Epithelial cell of prostate (primary cell): Measurements from ENCODE around the gene LYPD4.

ENCODE experiments used
- DNase-seq: peaks from one replicate; pipeline ENCODE4 v3.0.0-alpha.2; 2011; ENCODE audit warnings: low read depth, low spot score
- H3K27ac ChIP-seq: fragments of 450-650 bp; 2 replicates; pipeline ENCODE4 v1.5.1; 2017; ENCODE audit warnings: mild to moderate bottlenecking

Gene LYPD4

GRCh38 chr19:41853768-41854167, 9.3 kb upstream of the LYPD4 start:
- H3K27ac ChIP-seq = no peak overlapping the region
- DNase-seq = no peak

GRCh38 chr19:41853344-41853743, 8.9 kb upstream of the LYPD4 start:
- no peak for DNase-seq
- no peak overlapping the region for H3K27ac ChIP-seq

DNA sequence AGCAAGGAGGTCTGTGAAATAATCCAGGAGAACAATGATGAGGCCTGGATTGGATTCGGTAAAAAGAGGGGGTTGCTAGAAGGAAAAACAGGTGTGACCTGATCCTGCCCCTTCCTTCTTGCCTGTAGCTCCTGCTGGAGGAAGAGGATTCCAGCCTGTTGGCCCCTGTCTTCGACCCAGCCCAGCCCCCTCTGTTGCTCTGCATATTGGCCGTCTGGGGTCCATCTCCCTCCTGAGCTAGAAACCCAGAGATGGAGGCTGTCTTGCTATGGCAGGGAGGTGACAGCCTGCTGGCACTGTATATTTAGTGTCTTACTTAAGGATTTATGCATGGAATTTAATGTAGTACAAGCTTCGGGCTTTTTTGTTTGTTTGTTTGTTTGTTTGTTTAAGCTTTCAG, 7.0 kb upstream of the LYPD4 start:
- DNase-seq = no peak
- no peak overlapping the region for H3K27ac ChIP-seq

DNA sequence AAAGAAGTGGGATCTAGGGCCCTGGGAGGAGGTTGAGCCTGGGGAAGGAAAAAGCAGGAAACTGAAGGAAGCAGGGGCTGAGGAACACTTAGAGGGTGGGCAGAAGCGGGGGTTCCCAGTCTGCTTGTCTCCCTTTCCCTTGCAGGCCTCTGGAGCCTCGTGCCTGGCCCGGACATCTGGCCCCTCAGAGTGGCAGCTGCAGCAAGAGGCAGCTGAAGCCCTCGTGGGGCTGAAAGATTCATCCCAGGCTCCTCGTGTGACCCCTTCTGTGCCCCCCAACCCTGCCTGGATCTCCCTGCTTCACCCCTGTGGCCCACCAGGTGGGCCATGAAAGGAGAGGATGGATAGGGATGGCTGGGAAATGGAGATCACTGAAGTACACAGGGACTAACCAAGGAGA, 5.9 kb upstream of the LYPD4 start:
- no peak overlapping the region for H3K27ac ChIP-seq
- DNase-seq = no peak

- no peak for DNase-seq
- no peak overlapping the region for H3K27ac ChIP-seq
Measured at GRCh38 chr19:41849067-41849466, 4.6 kb upstream of the LYPD4 start.

DNA sequence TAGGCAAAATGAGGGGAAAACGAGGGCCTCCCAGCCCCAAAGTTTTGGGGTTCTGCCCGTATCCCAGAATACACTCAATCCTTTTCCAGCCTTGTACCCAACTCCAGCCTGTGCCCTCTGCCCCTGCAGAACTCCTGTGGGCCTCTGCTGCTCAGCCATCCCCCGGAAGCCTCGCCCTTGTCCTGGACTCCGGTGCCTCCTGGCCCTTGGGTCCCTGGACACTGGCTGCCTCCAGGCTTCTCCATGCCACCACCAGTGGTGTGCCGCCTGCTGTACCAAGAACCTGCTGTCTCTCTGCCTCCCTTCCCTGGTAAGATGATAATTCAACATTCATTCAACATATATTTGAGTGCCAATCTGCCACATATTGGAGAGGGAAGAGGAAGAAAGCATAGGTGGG, 4.2 kb upstream of the LYPD4 start:
- no peak overlapping the region for H3K27ac ChIP-seq
- no peak for DNase-seq

GRCh38 chr19:41847351-41848105, 3.0 kb upstream of the LYPD4 start:
- DNase-seq = no peak
- no peak overlapping the region for H3K27ac ChIP-seq

GRCh38 chr19:41845051-41845590, 638 bp upstream of the LYPD4 start:
- DNase-seq = no peak
- no peak overlapping the region for H3K27ac ChIP-seq

GRCh38 chr19:41845001-41845050, 343 bp upstream of the LYPD4 start, which contains the start of gene DMRTC2:
Gene DMRTC2 (plus strand): TSS chr19:41845042. CDS start chr19:41847429, 2,387 bp downstream.
- no peak within 1 kb of the TSS for H3K27ac ChIP-seq
- DNase-seq = no peak

DNA sequence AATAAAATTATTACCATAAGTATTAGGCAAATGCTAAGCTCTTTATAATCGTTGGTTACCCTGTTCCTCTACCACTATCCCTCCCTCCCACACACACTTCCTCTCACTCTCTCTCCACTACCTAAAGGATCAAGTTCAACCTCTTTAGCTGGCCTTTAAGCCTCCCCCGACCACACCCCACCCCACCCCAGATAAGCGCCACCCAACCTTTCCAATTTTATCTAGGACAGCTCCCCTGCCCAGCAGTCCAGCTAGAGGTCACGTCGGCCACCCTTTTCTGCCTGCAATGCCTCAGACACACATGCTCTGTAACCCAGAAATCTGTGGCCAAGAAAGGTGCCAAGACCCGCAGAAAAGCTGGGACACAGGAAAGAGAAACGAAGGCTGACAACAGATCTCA, 1.1 kb downstream of the LYPD4 start:
- no peak for DNase-seq
- no peak overlapping the region for H3K27ac ChIP-seq

DNA sequence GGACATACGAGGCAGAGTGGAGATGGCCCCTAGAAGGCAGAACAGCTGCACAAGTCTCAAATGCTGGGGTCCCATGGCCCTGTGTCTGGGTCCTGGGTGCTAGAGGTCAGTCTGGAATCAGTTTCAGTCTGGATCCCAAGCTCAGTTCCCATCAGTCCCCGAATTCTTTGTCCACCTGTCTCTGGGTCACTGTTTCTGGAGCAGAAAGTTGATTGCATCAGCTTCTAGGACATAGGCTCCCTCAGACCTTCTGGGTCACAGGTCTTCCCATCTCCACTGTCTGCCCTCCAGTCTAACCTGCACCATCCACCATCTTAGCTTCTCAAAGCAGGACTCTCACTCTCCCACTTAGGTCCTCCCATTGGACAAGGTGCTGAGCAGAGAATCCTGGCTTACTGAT, 5.3 kb downstream of the LYPD4 start:
- DNase-seq = no peak
- H3K27ac ChIP-seq = no peak overlapping the region

DNA sequence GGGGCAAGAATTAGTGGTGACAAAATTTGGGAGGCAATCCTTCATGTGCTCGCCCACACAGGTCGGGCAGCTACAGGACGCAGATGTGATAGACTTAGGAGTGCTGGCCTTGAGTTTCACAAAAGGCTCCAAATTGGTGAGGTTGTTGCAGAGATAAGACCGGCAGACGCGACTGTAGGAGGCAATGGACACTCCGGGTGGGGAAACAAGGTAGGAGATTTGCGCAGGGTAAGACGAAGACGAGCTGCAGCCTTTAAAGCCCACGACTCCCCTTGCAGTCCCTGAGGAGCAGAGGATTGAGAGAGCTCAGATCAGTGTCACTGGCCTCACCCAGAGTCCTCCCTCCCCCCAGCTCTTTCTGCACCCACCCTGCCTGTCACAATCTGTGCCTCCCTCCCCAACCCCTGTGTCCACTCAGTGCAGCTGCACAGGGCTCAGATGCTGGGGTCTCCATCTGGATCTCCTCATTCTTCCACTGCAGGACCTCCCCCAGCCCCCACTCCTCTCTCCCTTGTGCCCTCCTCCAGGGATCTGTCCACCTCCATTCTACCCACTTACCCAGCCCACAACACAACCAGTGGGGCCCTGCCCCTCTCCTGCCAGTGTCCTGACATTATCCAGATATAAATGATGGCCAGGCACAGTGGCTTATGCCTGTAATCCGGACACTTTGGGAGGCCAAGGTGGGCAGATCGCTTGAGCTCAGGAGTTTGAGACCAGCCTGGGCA, 6.3 kb downstream of the LYPD4 start:
- no peak for DNase-seq
- no peak overlapping the region for H3K27ac ChIP-seq

- H3K27ac ChIP-seq = no peak overlapping the region
- no peak for DNase-seq
Measured at GRCh38 chr19:41821003-41821735, 23.3 kb downstream of the LYPD4 start.

DNA sequence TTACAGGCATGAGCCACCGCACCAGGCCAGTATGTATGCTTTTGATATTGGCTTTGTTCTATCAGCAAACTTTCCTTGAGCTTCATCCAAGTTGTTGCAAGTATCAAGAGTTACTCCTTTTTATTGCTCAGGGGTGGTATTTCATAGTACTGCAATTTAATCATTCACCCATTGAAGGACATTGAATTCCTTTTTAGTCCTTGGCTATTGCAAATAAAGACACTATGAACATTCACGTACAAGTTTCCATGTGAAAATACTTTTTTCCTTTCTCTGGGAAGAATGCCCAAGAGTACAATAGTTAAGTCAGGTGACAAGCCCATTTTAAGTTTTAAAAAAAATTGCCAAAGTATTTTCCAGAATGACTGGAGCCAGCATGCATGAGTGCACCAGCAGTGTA, 27.7 kb downstream of the LYPD4 start:
- no peak overlapping the region for H3K27ac ChIP-seq
- no peak for DNase-seq

GRCh38 chr19:41815301-41815700, 29.2 kb downstream of the LYPD4 start:
- H3K27ac ChIP-seq = no peak overlapping the region
- DNase-seq = no peak

DNA sequence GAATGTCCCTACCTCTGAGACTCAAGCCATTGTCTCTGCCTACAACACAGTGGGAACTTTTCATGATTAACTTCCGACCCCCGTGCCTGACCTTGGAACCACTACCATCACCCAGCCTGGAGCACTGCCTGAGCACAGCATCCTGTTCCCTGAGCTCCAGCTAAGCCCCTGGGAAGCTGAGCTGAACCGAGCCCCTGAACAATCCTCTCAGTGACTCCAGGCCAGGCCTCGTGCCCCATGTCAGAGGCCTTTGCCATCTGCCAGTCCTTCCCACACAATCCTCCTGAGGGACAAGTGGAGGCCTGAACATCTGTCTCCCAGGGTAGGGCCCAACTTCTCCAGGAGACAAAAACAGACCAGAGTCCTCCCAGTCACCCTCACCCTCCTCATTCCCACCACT, 30.6 kb downstream of the LYPD4 start:
- H3K27ac ChIP-seq = no peak overlapping the region
- DNase-seq = no peak

GRCh38 chr19:41811981-41812380, 32.5 kb downstream of the LYPD4 start:
- no peak for DNase-seq
- no peak overlapping the region for H3K27ac ChIP-seq

GRCh38 chr19:41811036-41811435, 33.4 kb downstream of the LYPD4 start:
- DNase-seq = no peak
- H3K27ac ChIP-seq = no peak overlapping the region

- H3K27ac ChIP-seq = no peak overlapping the region
- DNase-seq = no peak
Measured at GRCh38 chr19:41810301-41810700, 34.2 kb downstream of the LYPD4 start.

DNA sequence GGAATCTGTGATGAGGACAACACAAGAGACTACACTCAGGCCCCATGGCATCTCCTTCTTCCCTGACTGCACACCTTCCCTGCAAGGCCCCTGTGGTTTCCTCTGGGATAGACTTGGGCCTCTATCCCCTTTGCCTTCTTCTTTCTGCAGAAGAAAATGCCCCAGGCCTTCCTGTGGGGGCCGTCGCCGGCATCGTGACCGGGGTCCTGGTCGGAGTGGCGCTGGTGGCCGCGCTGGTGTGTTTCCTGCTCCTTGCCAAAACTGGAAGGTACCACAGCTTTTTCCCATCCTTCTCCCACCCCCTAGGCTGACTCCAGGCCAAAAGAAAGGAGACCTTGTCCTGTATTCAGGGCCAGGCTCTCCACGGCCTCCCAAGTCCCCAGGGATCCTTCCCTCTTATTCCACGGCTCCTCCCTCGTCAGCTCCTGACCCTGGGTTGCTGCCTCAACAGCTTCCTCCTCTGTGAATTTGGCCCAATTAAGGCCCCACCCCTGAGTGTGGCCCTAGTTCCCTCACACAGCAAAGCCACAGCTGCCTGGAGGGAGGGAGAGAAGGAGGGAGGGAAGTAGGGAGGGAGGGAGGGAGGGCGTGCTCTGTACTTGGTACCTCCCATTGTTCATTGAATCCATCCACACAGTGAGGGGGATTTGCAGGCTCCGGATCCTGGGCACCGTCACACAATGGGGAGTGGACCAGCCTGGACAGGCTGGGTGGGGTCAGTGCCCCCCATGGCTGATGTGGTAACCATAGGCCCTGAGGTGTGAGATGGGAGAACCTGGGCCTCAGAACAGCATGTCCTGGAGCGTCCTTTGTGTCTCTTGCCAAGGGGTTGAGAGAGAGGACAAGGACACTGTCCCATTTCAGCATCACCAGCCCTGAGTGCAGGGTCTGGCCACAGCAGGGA, 35.6 kb downstream of the LYPD4 start:
- H3K27ac ChIP-seq = no peak overlapping the region
- DNase-seq = no peak

DNA sequence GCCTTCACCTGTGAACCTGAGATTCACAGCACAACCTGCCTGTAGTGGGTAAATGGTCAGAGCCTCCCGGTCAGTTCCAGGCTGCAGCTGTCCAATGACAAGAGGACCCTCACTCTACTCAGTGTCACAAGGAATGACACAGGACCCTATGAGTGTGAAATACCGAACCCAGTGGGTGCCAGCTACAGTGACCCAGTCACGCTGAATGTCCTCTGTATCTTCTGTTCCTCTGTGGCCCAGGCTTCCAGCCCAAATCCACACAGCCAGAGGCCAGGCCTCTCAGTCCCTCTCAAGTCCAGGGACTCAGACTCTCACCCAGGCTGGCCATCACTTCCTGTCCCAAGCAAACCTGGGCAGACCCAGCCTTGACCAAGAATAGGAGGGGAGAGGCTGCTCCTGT, 37.3 kb downstream of the LYPD4 start:
- no peak for DNase-seq
- H3K27ac ChIP-seq = no peak overlapping the region
